Spleen (tissue), 11 donors: Measurements from ENCODE around the gene BFSP1. TPM values are rescaled to one million over a fixed set of nuclear protein-coding genes. Genes with fewer than 3 reads are reported as not detected.

Experiments used
- DNase-seq: peaks from one replicate; pipeline ENCODE4 v3.0.0-alpha.2; 2020
- H3K27ac ChIP-seq, 8 donors: fragments of 200-600 bp; sonication (generic) in 7 of 8; 1 replicate in 4 of 8; 2 replicates in 4 of 8; pipeline versions ENCODE4 v1.5.0 to v1.8.0; 2016 to 2021; ENCODE audit warnings: inconsistent platforms in 4 of 8, mild to moderate bottlenecking in 4 of 8, moderate library complexity in 1 of 8
- H3K27me3 ChIP-seq, 7 donors: fragments of 200-600 bp; sonication (generic) in 6 of 7; replicated peaks in 1 of 7; 1 replicate in 4 of 7; 2 replicates in 3 of 7; pipeline versions ENCODE4 v1.5.0 to v1.8.0; 2016 to 2021; ENCODE audit warnings: inconsistent platforms in 3 of 7, mild to moderate bottlenecking in 1 of 7
- H3K36me3 ChIP-seq, 6 donors: fragments of 200-600 bp; sonication (generic) in 5 of 6; 1 replicate in 4 of 6; 2 replicates in 2 of 6; pipeline versions ENCODE4 v1.5.0 to v1.8.0; 2016 to 2021; ENCODE audit warnings: inconsistent platforms in 2 of 6
- H3K4me1 ChIP-seq, 6 donors: fragments of 200-600 bp; sonication (generic) in 5 of 6; 1 replicate in 3 of 6; 2 replicates in 3 of 6; pipeline versions ENCODE4 v1.5.0 to v1.8.0; 2016 to 2021; ENCODE audit warnings: inconsistent platforms in 3 of 6
- H3K4me3 ChIP-seq, 8 donors: fragments of 200-600 bp; sonication (generic) in 7 of 8; 1 replicate in 4 of 8; 2 replicates in 4 of 8; pipeline versions ENCODE4 v1.5.0 to v1.8.0; 2016 to 2021; ENCODE audit warnings: inconsistent platforms in 4 of 8, mild to moderate bottlenecking in 4 of 8, moderate library complexity in 2 of 8
- H3K9me3 ChIP-seq, 8 donors: fragments of 200-600 bp; sonication (generic) in 7 of 8; 1 replicate in 4 of 8; 2 replicates in 4 of 8; pipeline versions ENCODE4 v1.5.0 to v1.8.0; 2016 to 2021; ENCODE audit warnings: inconsistent platforms in 4 of 8
- CTCF ChIP-seq, 11 experiments: fragments of 200-600 bp in 7 of 11; fragments of 450-650 bp in 4 of 11; sonication (generic) in 4 of 11; IDR thresholded peaks in 8 of 11; conservative IDR thresholded peaks in 3 of 11; 1 replicate in 7 of 11; 2 replicates in 4 of 11; pipeline versions ENCODE4 v1.4.0 to v1.8.0; 2016 to 2021; ENCODE audit warnings: antibody characterized with exemption in 11 of 11, inconsistent platforms in 4 of 11, mild to moderate bottlenecking in 1 of 11
- POLR2A ChIP-seq, 3 donors: fragments of 450-650 bp; IDR thresholded peaks; one replicate each; pipeline ENCODE4 v1.5.1; 2017; ENCODE audit warnings: antibody characterized with exemption in 3 of 3, mild to moderate bottlenecking in 1 of 3
- POLR2AphosphoS5 ChIP-seq, 3 donors: sonication (generic); formaldehyde crosslinking; IDR thresholded peaks; one replicate each; pipeline ENCODE4 v1.5.1; 2017; ENCODE audit warnings: antibody characterized with exemption in 3 of 3
- WGBS, 5 donors: extraction: QIAGEN DNeasy Blood & Tissue Kit in 3 of 5; methylation state at CpG; one replicate each; pipeline versions ENCODE4 v1.1.5 to v1.1.7; 2013 to 2018; 5-methylcytosine and 5-hydroxymethylcytosine counted together
- intact Hi-C: fragments of 100-400 bp; cut with DNase I; formaldehyde crosslinking; loops from one replicate; pipeline ENCODE4 v1.15.0; 2023; ENCODE audit warnings: low total_unique reads
- polyA plus RNA-seq, 3 donors: library from polyadenylated mRNA; stranded (reverse); fragments of 200-250 nt; gene quantifications; one replicate each; pipeline ENCODE4 v1.2.1, GENCODE V29; 2013
- total RNA-seq, 7 donors: library from RNA; depleted of rRNA in 3 of 7; stranded (reverse); fragments of >200 nt in 3 of 7; fragmentation: NEBNext Ultra II Directional in 4 of 7; extraction: Animal tissue kit (Norgen Biotek cat#: 25700) in 4 of 7; gene quantifications; one replicate each; pipeline versions ENCODE4 v1.1.0 to v1.2.1, GENCODE V29; 2016 to 2021
- donor health status: healthy with polysubstance abuse.
- donor health status: DM: no; HTN: no; CAD: no; lungs with moderate emphysema.
- donor health status: DM: no; HTN: no; CAD: no.
- donor health status: Bipolar disorder and iron deficiency.
- donor health status: healthy.
- donor health status: DM: no; HTN: no; CAD: no.
- donor health status: DM: yes; HTN: yes; CAD: no.

The BFSP1 gene
- total and polyA plus RNA-seq, 10 donors: 0.13 to 0.86 (median 0.41) TPM

DNA sequence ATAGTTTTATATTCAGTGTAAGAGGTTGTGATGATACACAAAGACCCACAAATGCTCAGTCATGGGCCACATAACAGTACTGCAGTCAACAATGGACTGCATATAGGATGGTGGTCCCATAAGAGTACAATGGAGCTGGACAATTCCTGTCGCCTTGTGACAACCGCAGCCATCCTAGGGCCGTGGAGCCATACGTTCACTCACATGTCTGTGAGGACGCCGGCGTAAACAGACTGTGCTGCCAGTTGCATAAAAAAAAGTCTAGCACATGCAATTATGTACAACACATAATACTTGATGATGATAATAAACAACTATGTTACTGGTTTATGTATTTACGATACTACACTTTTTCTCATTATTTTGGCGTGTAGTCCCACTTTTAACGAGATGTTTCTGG lies 30.9 kb downstream of the BFSP1 start:
- intact Hi-C loops: loop anchor here (10.0 kb wide), 4 partner anchors 395 to 775 kb away; partner anchors contain the start of genes KAT14 and PET117
- TF ChIP-seq POLR2A (IDR thresholded peaks at IDR 0.05): no peak
- WGBS, 5 donors: 88 to 95% (median 92%) methylated on average over 10 of the region's 10 CpGs

DNA sequence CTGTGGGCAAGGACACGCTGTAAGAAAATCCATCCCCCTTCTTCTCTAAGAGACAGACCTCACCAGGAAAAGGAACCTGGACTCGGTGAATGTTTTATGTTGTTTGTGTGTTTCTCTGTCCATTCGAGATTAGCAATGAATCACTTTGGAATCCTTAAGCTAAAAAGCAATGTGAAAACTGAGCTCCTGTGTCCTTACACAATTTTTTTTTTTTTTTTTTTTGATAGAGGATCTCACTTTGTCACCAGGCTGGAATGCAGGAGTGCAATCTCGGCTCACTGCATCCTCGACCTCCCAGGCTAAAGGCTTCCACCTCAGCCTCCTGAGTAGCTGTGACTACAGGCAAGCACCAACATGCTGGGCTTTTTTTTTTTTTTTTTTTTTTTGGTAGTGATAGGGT lies 32.1 kb downstream of the BFSP1 start:
- no peak overlapping the region for H3K4me3 ChIP-seq
- intact Hi-C loops: no loop called here
- WGBS, 5 donors: 84 to 89% (median 89%) methylated on average over 5 of the region's 5 CpGs
- H3K36me3 ChIP-seq: no peaks in the 10 kb centered on the region
- TF ChIP-seq POLR2A (IDR thresholded peaks at IDR 0.05) (no peak), CTCF (IDR thresholded peaks at IDR 0.05 in 8 of 11, conservative IDR thresholded peaks at IDR 0.05 in 3 of 11) (no peak), POLR2AphosphoS5 (IDR thresholded peaks at IDR 0.05) (no peak)
- no peak overlapping the region for H3K27ac ChIP-seq
- no peaks in the 10 kb centered on the region for H3K27me3 ChIP-seq
- H3K4me1 ChIP-seq: peaks cover 0 to 6% (median 0%) of the 10 kb centered on the region in 6 donors
- DNase-seq: no peak
- H3K9me3 ChIP-seq: no peaks in the 10 kb centered on the region

More for the DNA sequence above, 30.9 kb downstream of the BFSP1 start:
- Histone ChIP-seq H3K9me3 (no peaks in the 10 kb centered on the region), H3K4me3 (no peak overlapping the region), H3K36me3 (no peaks in the 10 kb centered on the region), H3K4me1 (peaks cover 0 to 18% (median 8%) of the 10 kb centered on the region in 6 donors), H3K27me3 (no peaks in the 10 kb centered on the region), H3K27ac (no peak overlapping the region)
- DNase-seq: no peak

DNA sequence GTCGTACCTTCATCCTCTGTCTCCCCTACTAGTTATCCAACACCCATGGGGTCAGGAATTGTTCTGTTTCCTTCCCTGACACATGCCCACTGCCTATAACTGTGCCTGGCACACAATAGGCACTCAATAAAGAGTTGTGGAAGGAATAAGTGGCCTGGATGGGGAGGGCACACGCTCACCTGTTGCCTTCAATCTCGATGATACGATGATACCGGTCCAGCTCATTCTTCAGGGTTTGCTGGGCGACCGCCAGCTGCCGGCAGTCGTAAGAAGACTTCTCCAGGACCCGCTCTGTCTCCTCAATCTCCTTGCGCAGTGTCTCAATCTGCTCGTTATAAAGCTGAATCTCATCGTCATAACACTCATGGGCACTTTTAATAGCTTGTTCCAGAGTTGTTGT lies 32.5 kb downstream of the BFSP1 start:
- Histone ChIP-seq H3K4me3 (no peak overlapping the region), H3K36me3 (no peaks in the 10 kb centered on the region), H3K4me1 (peaks cover 0 to 2% (median 0%) of the 10 kb centered on the region in 6 donors), H3K27ac (no peak overlapping the region), H3K9me3 (no peaks in the 10 kb centered on the region), H3K27me3 (no peaks in the 10 kb centered on the region)
- WGBS, 5 donors: 87 to 94% (median 89%) methylated on average over 13 of the region's 13 CpGs
- intact Hi-C loops: no loop called here
- DNase-seq: no peak
- TF ChIP-seq POLR2AphosphoS5 (IDR thresholded peaks at IDR 0.05) (no peak), POLR2A (IDR thresholded peaks at IDR 0.05) (no peak), CTCF (IDR thresholded peaks at IDR 0.05 in 8 of 11, conservative IDR thresholded peaks at IDR 0.05 in 3 of 11) (no peak)

DNA sequence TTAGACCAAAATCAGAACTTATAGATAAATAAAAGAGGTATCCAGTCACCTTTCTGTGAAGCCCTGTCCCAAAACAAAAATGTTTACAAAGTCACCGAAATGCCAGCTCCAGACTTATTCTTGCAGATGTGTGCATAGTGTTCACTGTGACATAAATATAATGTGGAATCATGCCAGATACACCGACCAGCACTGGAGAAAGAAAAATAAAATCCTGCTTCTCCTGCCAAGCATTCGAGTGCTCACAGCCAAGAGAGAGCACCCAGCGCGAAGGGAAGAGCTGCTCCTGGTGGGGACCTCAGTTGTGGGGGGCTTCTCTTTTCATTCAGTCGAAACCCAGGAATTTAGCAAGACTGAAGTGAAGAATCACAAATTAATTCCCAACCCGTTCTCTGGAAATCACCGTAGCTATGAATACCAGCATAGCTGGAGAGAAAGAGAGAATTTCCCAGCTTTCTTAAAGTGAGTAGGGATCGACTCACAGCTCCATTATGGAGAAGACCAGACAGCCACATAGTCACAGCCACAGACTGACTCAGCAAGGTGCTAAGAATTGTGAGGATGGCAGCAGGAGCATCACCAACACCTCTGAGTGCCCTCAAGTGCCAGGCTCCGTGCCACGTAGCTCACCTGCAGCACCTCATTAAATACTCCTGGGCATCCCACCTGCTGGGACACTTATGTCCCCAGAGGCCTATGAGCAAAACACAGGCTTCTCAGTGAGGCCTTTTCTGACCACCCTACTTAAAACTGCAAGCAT lies 33.2 kb downstream of the BFSP1 start:
- TF ChIP-seq POLR2A (IDR thresholded peaks at IDR 0.05): no peak
- TF ChIP-seq CTCF (IDR thresholded peaks at IDR 0.05 in 8 of 11, conservative IDR thresholded peaks at IDR 0.05 in 3 of 11): no peak
- no peak overlapping the region for H3K27ac ChIP-seq
- no peak overlapping the region for H3K4me3 ChIP-seq
- H3K4me1 ChIP-seq: no peaks in the 10 kb centered on the region
- H3K9me3 ChIP-seq: no peaks in the 10 kb centered on the region
- H3K36me3 ChIP-seq: no peaks in the 10 kb centered on the region
- intact Hi-C loops: no loop called here
- no peak for DNase-seq
- WGBS, 5 donors: 71 to 85% (median 81%) methylated on average over 11 of the region's 11 CpGs
- H3K27me3 ChIP-seq: no peaks in the 10 kb centered on the region
